NB4 (cell line): ENCODE measurements around the gene IKZF3.

Experiments used
- DNase-seq: peaks from one replicate; pipeline ENCODE4 v3.0.0; 2010; ENCODE audit warnings: low read depth
- H3K4me3 ChIP-seq: one replicate; pipeline ENCODE4 v1.5.1; 2011; ENCODE audit warnings: mild to moderate bottlenecking, low read depth, low read length, moderate library complexity
- CTCF ChIP-seq: IDR thresholded peaks from one replicate; pipeline ENCODE4 v1.5.1; 2012; ENCODE audit warnings: low read depth, low read length
- MYC ChIP-seq: IDR thresholded peaks from 2 replicates; pipeline ENCODE4 v1.6.1; 2011; ENCODE audit warnings: low read depth, low read length
- POLR2A ChIP-seq: IDR thresholded peaks from 2 replicates; pipeline ENCODE4 v1.6.1; 2011; ENCODE audit warnings: mild to moderate bottlenecking; ENCODE audit not compliant: insufficient read length; ENCODE audit errors: extremely low read depth
- TF ChIP-seq, protein P1 (sequence below): IDR thresholded peaks from 2 replicates; pipeline ENCODE4 v1.6.1; 2011; ENCODE audit warnings: low read depth, low read length

The IKZF3 gene

GRCh38 chr17:39871801-39872200 is 7.7 kb upstream of the IKZF3 start:
- no peak for DNase-seq
- H3K4me3 ChIP-seq, result no peak overlapping the region
- TF ChIP-seq, protein P1, sequence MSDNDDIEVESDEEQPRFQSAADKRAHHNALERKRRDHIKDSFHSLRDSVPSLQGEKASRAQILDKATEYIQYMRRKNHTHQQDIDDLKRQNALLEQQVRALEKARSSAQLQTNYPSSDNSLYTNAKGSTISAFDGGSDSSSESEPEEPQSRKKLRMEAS, result no peak
- TF ChIP-seq POLR2A (no peak), CTCF (no peak), MYC (no peak)

DNA sequence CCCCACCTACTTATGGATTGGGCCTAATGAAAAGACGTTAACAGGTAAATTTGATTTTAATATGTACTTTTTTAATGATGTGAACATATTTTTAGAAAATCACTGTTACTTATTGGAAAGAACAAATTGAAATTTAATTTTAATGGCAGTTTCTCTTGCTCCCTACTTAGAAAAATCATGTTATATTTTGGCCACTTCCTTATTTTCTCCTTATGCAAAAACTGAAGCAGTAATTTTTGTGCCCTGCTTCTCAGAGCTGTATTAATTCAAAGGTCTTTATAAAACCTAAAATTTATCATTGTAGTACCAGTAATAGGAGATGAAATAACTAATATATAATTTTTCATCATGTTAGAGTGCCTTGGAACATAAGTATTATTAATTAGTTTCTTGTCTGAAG is 6.7 kb upstream of the IKZF3 start:
- no peak overlapping the region for H3K4me3 ChIP-seq
- no peak for DNase-seq
- no peak for TF ChIP-seq POLR2A

DNA sequence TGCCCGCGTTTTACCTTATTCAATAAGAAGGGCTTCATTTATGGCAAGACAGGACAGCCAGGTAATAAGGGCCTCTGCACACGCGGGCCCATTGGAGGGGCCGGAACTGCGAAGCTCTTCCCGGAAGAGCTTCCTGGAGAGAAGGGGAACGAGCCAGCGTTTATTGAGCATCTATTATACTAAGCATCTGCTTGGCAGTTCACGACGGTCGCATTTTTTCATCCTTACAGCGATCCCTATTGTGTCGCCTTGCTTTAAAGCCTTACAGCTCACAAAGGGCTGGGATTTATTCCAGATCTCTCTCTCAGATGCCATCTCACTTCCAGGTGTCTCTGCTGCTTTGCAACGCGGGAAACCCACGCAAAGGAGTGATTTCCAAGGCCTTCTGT is 4.4 kb upstream of the IKZF3 start:
- TF ChIP-seq MYC (no peak), CTCF (no peak), POLR2A (no peak)
- TF ChIP-seq, protein P1, result no peak
- no peak for DNase-seq
- no peak overlapping the region for H3K4me3 ChIP-seq

GRCh38 chr17:39867880-39868553 is 3.9 kb upstream of the IKZF3 start, which contains the start of gene ZPBP2:
ZPBP2 (plus strand) TSS chr17:39868202; CDS start chr17:39868355, 153 bp downstream.
- TF ChIP-seq, protein P1, result no peak
- no peak for TF ChIP-seq MYC
- no peak for TF ChIP-seq POLR2A
- no peak for TF ChIP-seq CTCF
- no peak within 1 kb of the TSS for H3K4me3 ChIP-seq
- DNase-seq, result no peak

GRCh38 chr17:39867084-39867879 is 3.2 kb upstream of the IKZF3 start:
- TF ChIP-seq CTCF (no peak), POLR2A (no peak), MYC (no peak)
- TF ChIP-seq, protein P1, result no peak
- no peak overlapping the region for H3K4me3 ChIP-seq
- DNase-seq, result no peak

GRCh38 chr17:39866013-39866730 is 2.1 kb upstream of the IKZF3 start:
- DNase-seq, result no peak
- TF ChIP-seq POLR2A (no peak), CTCF (no peak), MYC (no peak)
- TF ChIP-seq, protein P1, result no peak
- no peak overlapping the region for H3K4me3 ChIP-seq
